Common myeloid progenitor, CD34-positive (primary cell): ENCODE measurements around the gene TNRC18.
"Not testable (repeated sequence)": the region's sequence is repeated elsewhere in the genome, so short reads cannot be mapped to it uniquely, and the experiment has no call there.

ENCODE experiments used
- CTCF ChIA-PET: fragments of 350-600 bp; sonication (Branson Sonifier 250); formaldehyde crosslinking; loops from one replicate; lab custom pipeline; 2021; ENCODE audit warnings: antibody characterized with exemption; lab: Charles Lee
- POLR2A ChIA-PET: fragments of 350-600 bp; sonication (Branson Sonifier 250); formaldehyde crosslinking; loops from one replicate; lab custom pipeline; 2021; ENCODE audit warnings: antibody characterized with exemption; lab: Charles Lee
- DNase-seq, 3 donors: peaks; one replicate each; pipeline versions ENCODE4 v3.0.0 to v3.0.0-alpha.2; 2013
- H3K27ac ChIP-seq, 2 experiments: 1 replicate in 1 of 2; 2 replicates in 1 of 2; pipeline ENCODE4 v1.7.0; 2013; ENCODE audit warnings: inconsistent platforms in 2 of 2, low read length in 2 of 2, mild to moderate bottlenecking in 2 of 2, low read depth in 1 of 2, moderate library complexity in 1 of 2; ENCODE audit not compliant: severe bottlenecking in 2 of 2, insufficient read depth in 1 of 2, poor library complexity in 1 of 2
- H3K27me3 ChIP-seq, 5 experiments: replicated peaks in 2 of 5; 1 replicate in 3 of 5; 2 replicates in 2 of 5; pipeline versions ENCODE4 v1.6.1 to v1.7.0; 2013; ENCODE audit warnings: low read length in 4 of 5, mild to moderate bottlenecking in 2 of 5, moderate library complexity in 2 of 5, inconsistent platforms in 1 of 5; ENCODE audit not compliant: insufficient read depth in 5 of 5, control insufficient read depth in 4 of 5
- H3K36me3 ChIP-seq, 4 experiments: 1 replicate in 2 of 4; 2 replicates in 2 of 4; pipeline versions ENCODE4 v1.6.1 to v1.7.0; 2013; ENCODE audit warnings: low read length in 3 of 4, control low read depth in 1 of 4, mild to moderate bottlenecking in 1 of 4; ENCODE audit not compliant: control insufficient read depth in 4 of 4, insufficient read depth in 4 of 4
- H3K4me1 ChIP-seq, 4 experiments: 1 replicate in 3 of 4; 2 replicates in 1 of 4; pipeline versions ENCODE4 v1.6.1 to v1.7.1; 2013; ENCODE audit warnings: low read length in 3 of 4, mild to moderate bottlenecking in 3 of 4, control low read depth in 1 of 4, inconsistent platforms in 1 of 4, moderate library complexity in 1 of 4; ENCODE audit not compliant: control insufficient read depth in 4 of 4, insufficient read depth in 4 of 4; ENCODE audit errors: control extremely low read depth in 1 of 4
- H3K4me3 ChIP-seq, 7 experiments: 1 replicate in 4 of 7; 2 replicates in 3 of 7; pipeline versions ENCODE4 v1.5.1 to v1.7.0; 2013; ENCODE audit warnings: mild to moderate bottlenecking in 7 of 7, low read length in 6 of 7, moderate library complexity in 6 of 7, inconsistent platforms in 2 of 7, low read depth in 2 of 7, control low read depth in 1 of 7; ENCODE audit not compliant: insufficient read depth in 4 of 7, control insufficient read depth in 1 of 7; ENCODE audit errors: extremely low read depth in 1 of 7
- H3K9me3 ChIP-seq, 5 experiments: 1 replicate in 4 of 5; 2 replicates in 1 of 5; pipeline versions ENCODE4 v1.6.1 to v1.7.1; 2013; ENCODE audit warnings: low read length in 4 of 5, mild to moderate bottlenecking in 2 of 5, inconsistent platforms in 1 of 5, low read depth in 1 of 5, moderate library complexity in 1 of 5; ENCODE audit not compliant: control insufficient read depth in 4 of 5, insufficient read depth in 2 of 5; ENCODE audit errors: control extremely low read depth in 1 of 5
- WGBS: methylation state at CpG from one replicate; pipeline ENCODE4 v1.1.5; 2013; ENCODE audit not compliant: insufficient coverage; 5-methylcytosine and 5-hydroxymethylcytosine counted together

The TNRC18 gene

GRCh38 chr7:5274441-5274840 lies 149.2 kb downstream of the TNRC18 start:
- ChIA-PET POLR2A (no interaction called here), CTCF (no interaction called here)
- no peak for DNase-seq
- Histone ChIP-seq H3K27me3 (peaks cover 0 to 3% (median 0%) of the 10 kb centered on the region in 5 experiments), H3K4me1 (no peaks in the 10 kb centered on the region), H3K9me3 (no peaks in the 10 kb centered on the region), H3K36me3 (no peaks in the 10 kb centered on the region), H3K4me3 (no peak overlapping the region), H3K27ac (no peak overlapping the region)
- 87% methylated on average over 5 of the region's 7 CpGs for WGBS

GRCh38 chr7:5273831-5274405 lies 149.7 kb downstream of the TNRC18 start:
- POLR2A ChIA-PET, H3K36me3 ChIP-seq, DNase-seq, H3K9me3 ChIP-seq, CTCF ChIA-PET, H3K27ac ChIP-seq, H3K27me3 ChIP-seq, H3K4me3 ChIP-seq, H3K4me1 ChIP-seq: not testable (repeated sequence)
- WGBS = 91% methylated on average over 11 of the region's 18 CpGs

GRCh38 chr7:5270788-5271187 lies 152.8 kb downstream of the TNRC18 start:
- WGBS = 56% methylated on average over 1 of the region's 6 CpGs

GRCh38 chr7:5269992-5270657 lies 153.5 kb downstream of the TNRC18 start:
- CTCF ChIA-PET = not testable (repeated sequence)

More at GRCh38 chr7:5270788-5271187, 152.8 kb downstream of the TNRC18 start:
- DNase-seq = no peak
- no peak overlapping the region for H3K27ac ChIP-seq
- H3K4me1 ChIP-seq = no peaks in the 10 kb centered on the region
- no peaks in the 10 kb centered on the region for H3K36me3 ChIP-seq
- no peak overlapping the region for H3K4me3 ChIP-seq
- H3K27me3 ChIP-seq = peaks cover 0 to 5% (median 0%) of the 10 kb centered on the region in 5 experiments
- CTCF ChIA-PET = interaction anchor here (1.0 kb wide), 1 partner anchor 27 kb away, joined by 3 read pairs; no protein-coding TSS in a partner anchor
- no peaks in the 10 kb centered on the region for H3K9me3 ChIP-seq
- POLR2A ChIA-PET = no interaction called here

GRCh38 chr7:5267829-5268228 lies 155.8 kb downstream of the TNRC18 start:
- H3K4me1 ChIP-seq, H3K27ac ChIP-seq, DNase-seq, H3K36me3 ChIP-seq, POLR2A ChIA-PET, H3K27me3 ChIP-seq, H3K9me3 ChIP-seq, H3K4me3 ChIP-seq: not testable (repeated sequence)
- CTCF ChIA-PET = interaction anchor here (1.6 kb wide), 1 partner anchor 27 kb away, joined by 4 read pairs; no protein-coding TSS in a partner anchor
- WGBS = 84% methylated on average over 8 of the region's 8 CpGs

More at GRCh38 chr7:5269992-5270657, 153.5 kb downstream of the TNRC18 start:
- H3K27me3 ChIP-seq, H3K4me3 ChIP-seq, H3K36me3 ChIP-seq, H3K27ac ChIP-seq, POLR2A ChIA-PET, H3K9me3 ChIP-seq, H3K4me1 ChIP-seq, DNase-seq: not testable (repeated sequence)
- WGBS = 83% methylated on average over 7 of the region's 12 CpGs

- WGBS = 75% methylated on average over 15 of the region's 20 CpGs
- ChIA-PET POLR2A (no interaction called here), CTCF (no interaction called here)
- no peaks in the 10 kb centered on the region for H3K4me1 ChIP-seq
- no peaks in the 10 kb centered on the region for H3K9me3 ChIP-seq
- DNase-seq = no peak
- peaks cover 0 to 5% (median 0%) of the 10 kb centered on the region in 5 experiments for H3K27me3 ChIP-seq
- no peak overlapping the region for H3K4me3 ChIP-seq
- no peak overlapping the region for H3K27ac ChIP-seq
- no peaks in the 10 kb centered on the region for H3K36me3 ChIP-seq
Observed at GRCh38 chr7:5266191-5267028, 157.2 kb downstream of the TNRC18 start.
